HepG2 (cell line): ENCODE data around the gene DDX59. TPM values are rescaled to one million over a fixed set of nuclear protein-coding genes. Genes with fewer than 3 reads are reported as not detected.

Experiments
- ATAC-seq: fragments of 200-7000 bp; cut with Tn5 transposase; 3 replicates; pipeline ENCODE4 v1.9.1; 2020; ENCODE audit warnings: mild to moderate bottlenecking, moderate library complexity
- BruUV-seq: library from RNA; stranded (reverse); fragments of 400-500 nt; replicated peaks from 2 replicates; lab custom pipeline; 2021; lab: Mats Ljungman, UMichigan
- CTCF ChIA-PET: fragments of 300-600 bp; formaldehyde crosslinking; extraction: SDS; loops from one replicate; lab custom pipeline; 2021; ENCODE audit warnings: low total read pairs, inconsistent platforms, low intra/inter-chr PET ratio; lab: Yijun Ruan, JAX
- POLR2A ChIA-PET: fragments of 350-600 bp; sonication (Branson Sonifier 250); formaldehyde crosslinking; loops from one replicate; lab custom pipeline; 2020; ENCODE audit warnings: antibody characterized with exemption, inconsistent platforms; lab: Yijun Ruan, JAX
- DNase-seq: peaks from one replicate; pipeline ENCODE4 v3.0.0-alpha.2; 2015; ENCODE audit warnings: low spot score
- FAIRE-seq: peaks from 3 replicates; lab custom pipeline; 2011; peaks lifted over from hg19 to GRCh38; lab: Jason Lieb, UNC
- H2AFZ ChIP-seq: one replicate; pipeline ENCODE4 v1.6.1; 2011; ENCODE audit warnings: low read length, inconsistent platforms
- H3K27ac ChIP-seq: fragments of 300-600 bp; 3 replicates; pipeline ENCODE4 v1.8.0; 2011; ENCODE audit warnings: mixed run types, mild to moderate bottlenecking, mixed read lengths, low read length, inconsistent platforms; ENCODE audit not compliant: insufficient read depth; ENCODE audit errors: extremely low read length
- H3K27me3 ChIP-seq, 2 experiments: fragments of 200-600 bp in 1 of 2; 2 replicates in 1 of 2; 3 replicates in 1 of 2; pipeline versions ENCODE4 v1.6.0 to v1.8.0; 2011; ENCODE audit warnings: low read length in 2 of 2, mild to moderate bottlenecking in 2 of 2, moderate library complexity in 2 of 2, inconsistent platforms in 1 of 2; ENCODE audit not compliant: insufficient read depth in 2 of 2, control insufficient read depth in 1 of 2
- H3K36me3 ChIP-seq, 2 experiments: fragments of 200-600 bp in 1 of 2; replicated peaks in 1 of 2; 2 replicates in 1 of 2; 3 replicates in 1 of 2; pipeline versions ENCODE4 v1.5.1 to v1.8.0; 2011; ENCODE audit warnings: low read length in 2 of 2, inconsistent platforms in 1 of 2; ENCODE audit not compliant: insufficient read depth in 2 of 2, control insufficient read depth in 1 of 2
- H3K4me1 ChIP-seq: 2 replicates; pipeline ENCODE4 v1.5.1; 2012; ENCODE audit warnings: low read length, inconsistent platforms; ENCODE audit not compliant: insufficient read depth
- H3K4me2 ChIP-seq: 2 replicates; pipeline ENCODE4 v1.6.0; 2011; ENCODE audit warnings: low read depth, low read length, inconsistent platforms
- H3K4me3 ChIP-seq, 3 experiments: fragments of 200-600 bp in 1 of 3; sonication (generic), shearing (Covaris generic) in 1 of 3; replicated peaks in 1 of 3; 2 replicates each; pipeline ENCODE4 v1.5.1; 2011 to 2016; ENCODE audit warnings: low read length in 3 of 3, inconsistent platforms in 2 of 3, low read depth in 2 of 3, mild to moderate bottlenecking in 2 of 3, control low read depth in 1 of 3, mixed read lengths in 1 of 3; ENCODE audit not compliant: insufficient read depth in 1 of 3
- H3K79me2 ChIP-seq: one replicate; pipeline ENCODE4 v1.6.1; 2011; ENCODE audit warnings: low read length, inconsistent platforms; ENCODE audit not compliant: insufficient read depth
- H3K9ac ChIP-seq: 2 replicates; pipeline ENCODE4 v1.6.0; 2011; ENCODE audit warnings: mild to moderate bottlenecking, low read depth, low read length, inconsistent platforms; ENCODE audit not compliant: insufficient read depth
- H3K9me3 ChIP-seq: 2 replicates; pipeline ENCODE4 v1.5.1; 2012; ENCODE audit warnings: mild to moderate bottlenecking, low read length
- H4K20me1 ChIP-seq: 2 replicates; pipeline ENCODE4 v1.6.0; 2011; ENCODE audit warnings: inconsistent platforms, mild to moderate bottlenecking, low read length, moderate library complexity; ENCODE audit not compliant: insufficient read depth
- BCL6 ChIP-seq: IDR thresholded peaks from 2 replicates; pipeline ENCODE4 v1.6.1; 2016; ENCODE audit warnings: missing genetic modification reagents, missing compliant biosample characterization
- CREB1 ChIP-seq, 2 experiments: fragments of 450-650 bp in 1 of 2; IDR thresholded peaks; 2 replicates each; pipeline ENCODE4 v1.6.1; 2016 to 2017; ENCODE audit warnings: control low read depth in 1 of 2, mild to moderate bottlenecking in 1 of 2, missing compliant biosample characterization in 1 of 2, missing genetic modification characterization in 1 of 2
- GATA4 ChIP-seq: sonication (generic); IDR thresholded peaks from 2 replicates; pipeline ENCODE4 v1.6.1; 2016; ENCODE audit warnings: antibody characterized with exemption, low read depth, borderline replicate concordance
- GTF2F1 ChIP-seq: fragments of 150-350 bp; IDR thresholded peaks from 2 replicates; pipeline ENCODE4 v1.6.1; 2014; ENCODE audit warnings: low read length
- MAFG ChIP-seq: sonication (generic); formaldehyde crosslinking; IDR thresholded peaks from 2 replicates; pipeline ENCODE4 v1.5.1; 2020; ENCODE audit warnings: mild to moderate bottlenecking, missing genetic modification reagents
- PCBP1 ChIP-seq: fragments of 200-400 bp; formaldehyde crosslinking; IDR thresholded peaks from 2 replicates; pipeline ENCODE4 v1.6.1; 2017; ENCODE audit warnings: mild to moderate bottlenecking, low read depth, low read length, borderline replicate concordance
- SKI ChIP-seq: fragments of 450-650 bp; IDR thresholded peaks from one replicate; pipeline ENCODE4 v1.6.1; 2018; ENCODE audit warnings: mild to moderate bottlenecking; ENCODE audit not compliant: partially characterized antibody
- TCF7 ChIP-seq: sonication (generic); IDR thresholded peaks from 2 replicates; pipeline ENCODE4 v1.6.1; 2016; ENCODE audit warnings: antibody characterized with exemption, low read depth
- ZNF138 ChIP-seq: sonication (generic); formaldehyde crosslinking; IDR thresholded peaks from 2 replicates; pipeline ENCODE4 v1.5.0; 2020; ENCODE audit warnings: mild to moderate bottlenecking, low read depth, missing genetic modification reagents
- ZNF350 ChIP-seq: sonication (generic); formaldehyde crosslinking; IDR thresholded peaks from 2 replicates; pipeline ENCODE4 v1.4.0; 2020; ENCODE audit warnings: mild to moderate bottlenecking, low read depth, missing genetic modification reagents, borderline replicate concordance
- ZNF577 ChIP-seq: sonication (generic); formaldehyde crosslinking; IDR thresholded peaks from 2 replicates; pipeline ENCODE4 v1.4.0; 2020; ENCODE audit warnings: mild to moderate bottlenecking, low read depth, missing genetic modification reagents, borderline replicate concordance
- ZNF792 ChIP-seq: IDR thresholded peaks from 2 replicates; pipeline ENCODE4 v1.6.1; 2016
- WGBS: methylation state at CpG from one replicate; pipeline ENCODE4 v1.1.6; 2017; ENCODE audit warnings: low lambda C conversion rate; 5-methylcytosine and 5-hydroxymethylcytosine counted together
- in situ Hi-C: cut with HindIII; loops from 2 replicates; pipeline ENCODE4 v1.10.0; 2017; ENCODE audit warnings: low pct_unique_long_range_greater_than_20kb; ENCODE audit not compliant: extremely low pct_ligation_motif_present
- intact Hi-C: fragments of 100-400 bp; cut with micrococcal nuclease; formaldehyde crosslinking; loops from one replicate; pipeline ENCODE4 v1.10.0; 2022; ENCODE audit not compliant: unreplicated experiment
- polyA plus RNA-seq, 8 experiments: library from polyadenylated mRNA; depleted of rRNA in 3 of 8; stranded (reverse) in 7 of 8; unstranded in 1 of 8; fragments of >200 nt; fragmentation: Illumina TruSeq in 4 of 8; extraction: Trizol in 4 of 8; gene quantifications; 2 replicates each; pipeline versions ENCODE4 v1.2.1 to v1.2.3, GENCODE V29; 2011 to 2016; ENCODE audit warnings: low read depth in 4 of 8, missing spikeins in 1 of 8, mixed read lengths in 1 of 8; ENCODE audit not compliant: insufficient read depth in 1 of 8
- total RNA-seq, 5 experiments: library from RNA; depleted of rRNA; stranded (reverse); fragments of >200 nt; fragmentation: Illumina TruSeq; extraction: Trizol; gene quantifications; 2 replicates each; pipeline ENCODE4 v1.2.3, GENCODE V29; 2016; ENCODE audit warnings: low read depth in 1 of 5

DDX59 gene
- total and polyA plus RNA-seq, 2 of the 13 experiments (the other 11 are each of a cell fraction or from before 2014, with no cell fraction given) = 12.1 to 14.8 TPM

DNA sequence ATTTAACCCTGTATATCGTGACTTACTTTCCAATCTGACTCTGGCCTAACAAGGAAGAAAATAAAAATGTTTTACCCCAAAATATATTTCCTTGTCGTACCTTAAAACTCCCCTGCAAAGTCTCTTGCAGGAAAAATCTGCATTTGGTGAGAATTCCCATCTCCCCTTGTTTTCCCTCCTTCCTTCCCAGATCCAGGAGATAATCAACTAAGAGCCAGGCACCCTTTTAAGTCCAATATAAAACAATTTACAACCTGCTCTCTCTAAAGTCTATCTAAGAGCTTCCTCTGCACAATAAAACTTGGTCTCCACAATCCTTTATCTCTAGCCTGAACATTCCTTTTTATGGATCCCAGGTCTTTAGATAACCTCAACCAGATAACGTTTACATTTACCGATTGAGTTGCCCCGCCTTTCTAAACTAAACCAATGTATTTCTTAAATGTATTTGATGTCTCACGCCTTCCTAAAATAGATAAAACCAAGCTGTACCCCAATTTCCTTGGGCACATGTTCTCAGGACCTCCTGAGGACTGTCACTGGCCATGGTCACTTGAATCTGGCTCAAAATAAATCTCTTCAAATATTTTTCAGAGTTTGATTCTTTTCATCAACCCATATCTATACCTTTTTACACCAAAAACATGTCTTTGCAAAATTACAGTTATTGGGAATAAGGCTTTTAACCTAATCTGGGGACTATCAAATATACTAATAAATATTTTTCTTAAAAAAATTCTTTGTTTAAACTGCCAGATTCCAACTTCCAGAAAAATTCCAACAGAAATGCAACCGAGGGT is 993 bp downstream of the DDX59 start:
- Histone ChIP-seq H3K27ac (peak overlapping the region; percentile 98), H3K9me3 (no peaks in the 10 kb centered on the region), H3K4me2 (peak overlapping the region; percentile 82), H3K9ac (peak overlapping the region; percentile 97), H3K79me2 (peaks cover 9% of the 10 kb centered on the region), H3K4me3 (peak overlapping the region; percentile 86 to 94 (median 87)), H3K4me1 (peaks cover 18% of the 10 kb centered on the region), H3K27me3 (no peaks in the 10 kb centered on the region), H2AFZ (no peak overlapping the region), H3K36me3 (peaks cover 5 to 12% of the 10 kb centered on the region in 2 experiments), H4K20me1 (no peaks in the 10 kb centered on the region)
- ChIA-PET POLR2A (interaction anchor here (0.9 to 2.3 kb wide), 16 partner anchors 9 to 239 kb away, joined by 3 to 30 read pairs (median 6); partner anchors contain the start of genes CAMSAP2 and KIF14), CTCF (no interaction called here)
- DNase-seq (no peak), FAIRE-seq (no peak), ATAC-seq (no peak)
- WGBS = 30% methylated on average over 7 of the region's 7 CpGs
- intact Hi-C loops (loop anchor here (2.0 kb wide), 3 partner anchors 48 to 134 kb away; partner anchors contain the start of genes CAMSAP2 and KIF14), in situ Hi-C loops (no loop called here)
- TSS peak; percentile 79 for BruUV-seq
- no peak for TF ChIP-seq ZNF577 (CRISPR knock-in tag)
- no peak for TF ChIP-seq ZNF350 (CRISPR knock-in tag)
- TF ChIP-seq CREB1 (IDR thresholded peaks at IDR 0.05) = no peak
- peak; percentile 62 for TF ChIP-seq CREB1 (CRISPR knock-in tag; IDR thresholded peaks at IDR 0.05)

DNA sequence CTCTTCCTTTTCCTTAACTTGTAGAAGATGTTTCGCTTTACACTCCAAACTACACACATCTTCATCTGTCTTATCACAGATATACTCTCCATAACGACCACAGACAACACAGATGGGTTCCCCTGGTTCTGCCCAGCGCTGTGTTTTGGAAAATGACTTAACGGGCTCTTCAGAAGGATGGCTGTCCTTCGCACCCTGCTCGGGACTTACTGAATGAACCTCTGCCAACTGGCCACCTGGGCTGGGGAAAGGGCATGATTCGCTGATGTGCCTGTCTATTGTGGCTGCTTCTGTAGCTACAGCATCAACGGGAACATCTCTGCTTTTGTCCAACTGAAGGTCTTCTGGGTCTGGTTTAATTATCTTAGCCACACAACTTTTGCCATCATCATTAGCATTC is 3.4 kb downstream of the DDX59 start:
- H4K20me1 ChIP-seq = no peaks in the 10 kb centered on the region
- H3K4me1 ChIP-seq = peaks cover 17% of the 10 kb centered on the region
- H2AFZ ChIP-seq = no peak overlapping the region
- H3K9ac ChIP-seq = no peak overlapping the region
- no TSS peak for BruUV-seq
- peaks cover 9% of the 10 kb centered on the region for H3K79me2 ChIP-seq
- peaks cover 7 to 20% of the 10 kb centered on the region in 2 experiments for H3K36me3 ChIP-seq
- no peak overlapping the region for H3K4me3 ChIP-seq
- no peak for DNase-seq
- WGBS = 91% methylated on average over 7 of the region's 8 CpGs
- intact Hi-C loops = no loop called here
- POLR2A ChIA-PET = no interaction called here
- CTCF ChIA-PET = no interaction called here
- TF ChIP-seq GATA4 = no peak
- no peak for TF ChIP-seq ZNF138 (CRISPR knock-in tag)
- TF ChIP-seq SKI = no peak
- TF ChIP-seq ZNF792 (CRISPR knock-in tag) = no peak
- TF ChIP-seq MAFG (CRISPR knock-in tag) = no peak
- TF ChIP-seq GTF2F1 = no peak
- TF ChIP-seq PCBP1 = no peak
- no peak for TF ChIP-seq TCF7
- TF ChIP-seq BCL6 (CRISPR knock-in tag) = no peak
- TF ChIP-seq, all 625 proteins: peak for 0
- Histone ChIP-seq H3K27ac (no peak overlapping the region), H3K9me3 (no peaks in the 10 kb centered on the region), H3K4me2 (no peak overlapping the region), H3K27me3 (no peaks in the 10 kb centered on the region)
- no peak for ATAC-seq
- in situ Hi-C loops = no loop called here
- no peak for FAIRE-seq
